Measurements from ENCODE around the gene TMEM132A.

The TMEM132A gene

DNA sequence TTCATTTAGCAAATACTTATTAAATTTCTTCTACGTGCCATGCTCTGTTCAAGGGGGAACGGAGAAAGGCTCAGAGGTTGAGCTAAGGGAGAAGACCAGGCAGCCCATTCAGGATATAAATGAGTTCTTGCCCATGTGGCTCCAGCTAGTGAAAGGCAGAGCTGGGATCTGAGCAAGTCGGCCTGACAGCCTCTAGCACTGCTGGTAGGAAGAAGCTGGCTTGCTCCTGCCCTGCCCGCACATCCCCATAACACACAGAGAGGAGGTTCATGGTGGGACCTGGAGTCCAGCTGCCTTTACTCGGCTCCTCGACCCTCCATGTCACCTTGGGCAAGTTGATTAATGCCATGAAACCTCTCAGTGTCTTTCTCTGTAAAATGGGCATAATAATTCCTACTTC is 25.8 kb downstream of the TMEM132A start:
- Mint-ChIP-seq H3K4me3 (peak overlapping the region; percentile 7 to 21), H3K9me3 (no peaks in the 10 kb centered on the region), H3K27me3 (peaks cover 8% of the 10 kb centered on the region), H3K27ac (no peak overlapping the region), H3K4me1 (peaks cover 34% of the 10 kb centered on the region)
- no peak for DNase-seq
- ATAC-seq = no peak

DNA sequence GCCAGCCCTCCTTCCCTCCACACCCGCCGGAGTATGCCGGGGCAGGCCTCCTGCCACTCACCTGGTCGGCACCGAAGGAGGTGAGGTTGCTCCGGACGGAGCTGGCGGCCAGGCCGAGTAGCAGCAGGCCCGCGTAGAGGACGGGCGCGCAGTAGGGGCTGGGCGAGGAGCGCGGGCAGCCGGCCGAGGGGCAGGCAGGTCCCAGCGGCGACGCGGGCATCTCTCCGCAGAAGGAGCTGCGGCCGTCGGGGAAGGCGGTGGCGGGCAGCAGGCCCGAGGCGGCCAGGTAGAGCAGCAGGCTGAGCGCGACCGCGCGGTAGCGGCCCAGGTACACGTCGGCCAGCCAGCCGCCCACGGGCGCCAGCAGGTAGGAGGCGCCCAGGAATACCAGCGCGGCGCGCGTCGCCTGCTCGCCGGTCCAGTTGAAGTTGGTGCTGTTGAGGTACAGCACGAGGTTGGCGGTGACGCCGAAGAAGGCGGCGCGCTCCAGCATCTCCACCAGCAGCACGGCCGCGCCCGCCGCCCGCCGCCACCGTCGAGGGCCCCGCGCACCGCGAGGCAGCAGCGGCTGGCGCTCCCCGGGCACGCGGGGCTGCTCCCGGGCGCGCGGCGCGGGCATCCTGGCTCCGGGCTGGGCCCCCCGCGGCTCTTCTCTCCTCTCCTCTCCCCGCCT is 26.8 kb downstream of the TMEM132A start:
- peak in 1 of 2 donors; percentile 38 for DNase-seq
- Mint-ChIP-seq H3K9me3 (no peaks in the 10 kb centered on the region), H3K4me1 (peaks cover 34% of the 10 kb centered on the region), H3K27me3 (peaks cover 8% of the 10 kb centered on the region), H3K27ac (no peak overlapping the region), H3K4me3 (peak overlapping the region; percentile 83 to 87)
- peak; percentile 55 for ATAC-seq

DNA sequence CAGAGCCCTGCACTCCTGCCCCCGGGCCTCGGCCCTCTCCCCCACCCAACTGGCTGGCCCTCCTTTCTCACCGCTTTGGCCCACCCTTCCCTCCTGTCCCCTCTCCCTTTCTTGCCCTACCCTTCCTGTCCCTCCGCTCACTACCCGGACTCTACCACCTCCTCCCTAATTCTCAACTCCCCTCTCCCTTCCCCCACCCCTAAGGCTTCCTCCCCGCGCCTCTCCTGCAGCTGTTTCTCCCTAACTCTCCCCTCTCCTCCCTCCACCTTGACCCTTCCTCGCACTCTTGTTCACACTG is 27.3 kb downstream of the TMEM132A start:
- DNase-seq (no peak), ATAC-seq (no peak)
- peak overlapping the region; percentile 71 to 96 for H3K27ac Mint-ChIP-seq
- H3K27me3 Mint-ChIP-seq = peaks cover 8% of the 10 kb centered on the region
- H3K9me3 Mint-ChIP-seq = no peaks in the 10 kb centered on the region
- peaks cover 34% of the 10 kb centered on the region for H3K4me1 Mint-ChIP-seq
- peak overlapping the region; percentile 83 to 87 for H3K4me3 Mint-ChIP-seq

DNA sequence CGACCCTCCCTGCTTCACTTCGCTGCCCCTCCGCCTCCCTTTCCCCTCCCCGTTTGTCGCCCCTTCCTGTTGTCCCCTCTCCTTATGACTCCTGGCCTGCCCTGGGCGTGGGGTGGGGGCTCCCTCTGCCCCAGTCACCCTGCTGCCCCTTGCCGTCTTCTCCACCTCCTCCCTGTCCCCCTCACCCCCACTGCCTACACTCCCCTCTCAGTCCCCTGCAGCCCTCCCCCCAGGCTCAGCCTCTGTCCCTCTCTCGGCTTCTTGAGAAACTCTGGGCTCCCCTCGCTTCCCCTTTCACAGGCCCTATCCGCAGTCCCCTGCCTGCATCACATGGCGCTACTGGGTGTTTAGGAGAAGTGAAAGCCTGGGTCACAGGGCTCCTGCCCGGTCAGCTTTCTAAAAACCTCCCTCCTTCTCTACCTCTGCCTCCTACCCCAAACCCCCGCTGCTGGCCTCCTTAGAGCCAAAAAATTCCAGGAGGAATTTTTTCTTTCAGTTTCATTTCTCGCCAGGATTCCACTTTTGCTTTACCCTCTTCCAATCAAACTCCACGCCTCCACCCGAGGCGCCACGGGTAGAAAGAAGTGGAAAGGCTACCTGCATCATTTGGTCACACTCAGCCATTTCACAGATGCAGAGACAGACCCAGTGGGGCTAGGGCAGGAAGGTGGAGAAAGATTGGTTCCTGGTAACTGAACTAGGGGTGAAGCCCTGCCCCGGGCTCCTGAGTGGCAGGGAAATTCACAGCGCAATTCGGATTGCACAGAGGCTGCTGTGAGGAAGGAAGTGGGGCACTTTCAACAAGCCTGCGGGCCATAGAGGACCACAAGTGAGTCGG is 27.9 kb downstream of the TMEM132A start, which contains the start of gene SLC15A3:
Gene SLC15A3 (minus strand): TSS at position 273 of the 838 bp plus-strand sequence. CDS start 625 bp downstream, outside the sequence.
- ATAC-seq (peak; percentile 84), DNase-seq (peak; percentile 39 to 51)
- H3K9me3 Mint-ChIP-seq = no peaks in the 10 kb centered on the region
- peak within 1 kb of the TSS; percentile 83 to 87 for H3K4me3 Mint-ChIP-seq
- peaks cover 34% of the 10 kb centered on the region for H3K4me1 Mint-ChIP-seq
- peaks cover 8% of the 10 kb centered on the region for H3K27me3 Mint-ChIP-seq
- peak within 1 kb of the TSS; percentile 81 to 96 for H3K27ac Mint-ChIP-seq

DNA sequence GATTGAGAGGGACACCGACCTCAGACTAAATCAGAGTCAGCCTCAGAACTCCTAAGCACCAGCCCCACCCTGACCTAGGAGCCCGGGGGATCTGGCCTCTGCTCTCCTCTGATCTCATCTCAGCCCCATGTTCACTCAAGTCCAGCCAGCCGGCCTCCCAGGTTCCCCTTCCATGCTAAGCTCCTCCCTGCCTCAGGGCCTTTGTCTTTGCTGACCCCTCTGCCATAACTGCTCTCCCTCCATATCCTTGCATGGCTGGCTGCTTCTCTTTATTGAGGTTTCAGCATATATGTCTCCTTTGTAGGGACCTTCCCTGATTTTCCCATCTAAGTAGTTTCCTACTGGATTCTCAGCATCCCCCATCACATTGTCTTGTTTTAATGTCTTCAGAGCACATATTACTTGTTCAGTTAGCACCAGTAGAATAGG is 28.5 kb downstream of the TMEM132A start:
- Mint-ChIP-seq H3K27me3 (peaks cover 8% of the 10 kb centered on the region), H3K27ac (peak overlapping the region in 1 of 2 donors; percentile 81), H3K9me3 (no peaks in the 10 kb centered on the region), H3K4me1 (peaks cover 34% of the 10 kb centered on the region), H3K4me3 (peak overlapping the region; percentile 83 to 87)
- DNase-seq (no peak), ATAC-seq (no peak)

DNA sequence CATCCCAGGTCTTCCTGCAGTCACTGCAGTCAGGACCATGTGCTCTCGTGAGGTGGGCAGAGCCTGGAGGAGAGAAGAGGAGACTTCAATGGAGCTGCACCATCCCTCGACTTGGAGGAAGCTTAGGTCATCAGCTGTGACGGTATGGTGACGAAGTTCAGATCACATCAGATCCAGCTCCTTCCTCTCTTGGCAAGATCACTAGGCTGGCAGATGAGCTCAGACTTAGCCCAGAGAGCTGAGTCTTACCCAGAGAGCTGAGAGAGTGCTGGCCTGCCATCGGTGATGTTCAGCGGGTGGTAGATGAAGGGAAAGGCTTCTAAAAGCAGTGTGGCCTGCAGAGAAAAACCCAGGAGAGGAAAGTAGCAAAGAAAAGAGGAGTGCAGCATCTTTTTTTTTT is 29.5 kb downstream of the TMEM132A start:
- Mint-ChIP-seq H3K27me3 (peaks cover 8% of the 10 kb centered on the region), H3K9me3 (no peaks in the 10 kb centered on the region), H3K4me1 (peaks cover 30% of the 10 kb centered on the region), H3K4me3 (no peak overlapping the region), H3K27ac (peak overlapping the region in 1 of 2 donors; percentile 11)
- ATAC-seq = no peak
- no peak for DNase-seq

DNA sequence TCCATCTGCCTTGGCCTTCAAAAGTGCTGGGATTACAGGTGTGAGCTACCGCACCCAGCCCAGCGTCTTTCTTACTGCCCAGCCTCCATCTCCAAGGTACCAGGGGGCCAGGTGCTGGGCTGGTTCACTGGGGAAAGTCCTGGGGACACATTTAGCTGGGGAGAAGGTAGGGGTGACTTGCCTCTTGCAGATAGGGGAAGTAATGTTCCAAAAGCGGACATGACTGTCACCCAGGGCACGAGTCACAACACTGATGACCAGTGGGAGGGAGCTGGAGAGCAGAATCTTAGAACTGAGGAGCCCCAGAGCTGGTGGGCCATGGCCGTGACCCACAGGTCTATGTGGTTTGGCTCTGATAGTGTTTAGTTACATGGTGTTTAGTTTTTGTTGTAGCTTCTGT is 30.2 kb downstream of the TMEM132A start:
- DNase-seq (no peak), ATAC-seq (no peak)
- H3K9me3 Mint-ChIP-seq = no peaks in the 10 kb centered on the region
- peaks cover 8% of the 10 kb centered on the region for H3K27me3 Mint-ChIP-seq
- no peak overlapping the region for H3K4me3 Mint-ChIP-seq
- H3K4me1 Mint-ChIP-seq = peaks cover 23% of the 10 kb centered on the region
- H3K27ac Mint-ChIP-seq = no peak overlapping the region

DNA sequence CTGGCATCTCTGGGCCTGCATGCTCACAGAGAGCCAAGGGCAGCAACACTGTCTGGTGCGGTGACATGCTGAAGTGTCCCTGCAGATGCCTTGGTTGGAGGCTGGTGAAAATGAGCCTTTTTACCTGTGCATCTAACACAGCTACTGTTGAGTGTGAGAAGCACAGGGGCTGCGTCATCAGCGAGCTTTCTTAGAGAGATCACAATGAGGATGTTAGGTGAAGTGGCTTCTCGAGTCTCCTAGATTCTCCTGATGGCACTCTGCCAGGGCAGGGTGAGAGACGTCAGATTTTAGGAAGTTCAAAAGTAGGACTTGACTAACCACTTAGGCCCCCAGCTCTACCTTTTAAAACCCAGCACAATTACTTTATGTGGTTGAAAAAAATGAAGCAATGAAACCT is 31.3 kb downstream of the TMEM132A start:
- H3K9me3 Mint-ChIP-seq = no peaks in the 10 kb centered on the region
- DNase-seq (no peak), ATAC-seq (no peak)
- H3K4me3 Mint-ChIP-seq = no peak overlapping the region
- H3K4me1 Mint-ChIP-seq = peaks cover 17% of the 10 kb centered on the region
- H3K27me3 Mint-ChIP-seq = peaks cover 11% of the 10 kb centered on the region
- no peak overlapping the region for H3K27ac Mint-ChIP-seq

DNA sequence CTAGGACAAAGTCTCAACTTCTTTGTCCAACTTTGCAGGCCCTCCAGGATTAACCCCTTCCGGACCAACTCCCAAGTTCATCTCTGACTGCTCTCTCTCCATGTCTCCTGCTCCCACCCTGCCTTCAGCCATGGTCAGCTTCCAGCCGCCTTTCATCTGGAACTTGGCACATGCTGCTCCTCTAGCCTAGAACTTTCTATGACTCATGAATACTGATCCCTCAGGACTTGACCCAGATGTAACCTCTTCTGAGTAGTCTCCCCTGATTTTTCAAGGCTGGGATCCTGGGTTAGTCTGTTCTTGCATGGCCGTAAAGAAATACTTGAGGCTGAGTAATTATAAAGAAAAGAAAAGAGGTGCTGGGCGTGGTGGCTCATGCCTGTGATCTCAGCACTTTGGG is 32.9 kb downstream of the TMEM132A start:
- Mint-ChIP-seq H3K27ac (no peak overlapping the region), H3K4me1 (peaks cover 9% of the 10 kb centered on the region), H3K4me3 (no peak overlapping the region), H3K9me3 (no peaks in the 10 kb centered on the region), H3K27me3 (peaks cover 18% of the 10 kb centered on the region)
- no peak for ATAC-seq
- no peak for DNase-seq

DNA sequence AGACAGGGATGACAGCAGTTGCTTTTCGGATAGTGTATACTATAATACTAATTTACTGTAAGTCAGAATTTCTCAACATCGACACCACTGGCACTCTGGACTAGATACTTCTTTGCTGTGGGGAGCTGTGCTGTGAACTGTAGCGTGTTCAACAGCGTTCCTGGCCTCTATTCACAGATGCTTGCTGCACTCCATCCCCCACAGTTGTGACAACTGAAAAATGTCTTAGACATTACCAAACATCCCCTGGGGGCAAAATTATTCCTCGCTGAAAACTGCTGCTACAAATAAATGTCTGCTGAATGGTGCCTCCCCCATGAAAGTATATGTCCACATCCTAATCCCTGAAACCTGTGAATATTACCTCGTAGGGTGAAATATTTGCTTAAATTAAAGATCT is 35.2 kb downstream of the TMEM132A start:
- Mint-ChIP-seq H3K4me3 (no peak overlapping the region), H3K9me3 (no peaks in the 10 kb centered on the region), H3K4me1 (no peaks in the 10 kb centered on the region), H3K27me3 (peaks cover 11% of the 10 kb centered on the region), H3K27ac (no peak overlapping the region)
- DNase-seq (no peak), ATAC-seq (no peak)

DNA sequence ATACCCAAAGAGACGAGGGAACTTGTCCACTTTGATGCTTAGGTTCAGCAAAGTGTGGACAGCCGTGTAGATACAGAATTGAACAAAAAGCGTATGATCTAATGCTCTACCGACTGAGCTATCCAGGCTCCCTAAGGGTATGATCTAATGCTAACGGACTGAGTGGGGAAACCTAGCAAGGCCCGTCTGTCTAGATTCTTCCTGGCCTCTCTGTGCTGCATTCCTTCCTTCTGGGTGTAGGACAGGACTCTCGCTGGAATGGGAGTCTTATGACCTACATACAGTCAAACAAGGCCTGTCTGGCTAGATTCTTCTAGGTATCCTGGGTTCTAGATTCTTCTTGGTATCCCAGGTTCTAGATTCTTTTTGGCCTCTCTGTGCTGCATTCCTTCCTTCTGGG is 36.1 kb downstream of the TMEM132A start:
- Mint-ChIP-seq H3K4me3 (no peak overlapping the region), H3K4me1 (no peaks in the 10 kb centered on the region), H3K9me3 (no peaks in the 10 kb centered on the region), H3K27ac (no peak overlapping the region), H3K27me3 (peaks cover 11% of the 10 kb centered on the region)
- no peak for DNase-seq
- ATAC-seq = no peak

DNA sequence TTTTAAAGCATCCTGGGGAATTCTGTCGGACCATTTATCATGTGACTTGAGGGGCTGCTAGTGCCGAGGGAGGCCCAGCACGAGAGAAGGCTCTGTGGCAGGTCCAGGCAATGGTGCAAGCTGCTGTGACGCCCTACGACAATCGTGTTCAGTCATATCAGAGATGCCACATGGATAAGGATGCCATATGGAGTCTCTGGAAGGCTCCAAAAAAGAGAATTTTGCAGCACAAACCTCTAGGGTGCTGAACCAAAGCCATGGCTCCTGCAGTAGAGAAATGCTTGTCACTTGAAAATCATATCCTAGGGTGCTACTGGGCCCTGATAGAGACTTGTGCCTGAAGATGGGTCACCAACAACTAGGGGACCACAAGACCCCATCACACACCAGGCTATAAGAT is 40.5 kb downstream of the TMEM132A start:
- no peaks in the 10 kb centered on the region for H3K4me1 Mint-ChIP-seq
- DNase-seq = no peak
- no peak overlapping the region for H3K4me3 Mint-ChIP-seq
- peaks cover 0 to 7% of the 10 kb centered on the region in 2 donors for H3K9me3 Mint-ChIP-seq
- peaks cover 11% of the 10 kb centered on the region for H3K27me3 Mint-ChIP-seq
- no peak overlapping the region for H3K27ac Mint-ChIP-seq
- ATAC-seq = no peak

DNA sequence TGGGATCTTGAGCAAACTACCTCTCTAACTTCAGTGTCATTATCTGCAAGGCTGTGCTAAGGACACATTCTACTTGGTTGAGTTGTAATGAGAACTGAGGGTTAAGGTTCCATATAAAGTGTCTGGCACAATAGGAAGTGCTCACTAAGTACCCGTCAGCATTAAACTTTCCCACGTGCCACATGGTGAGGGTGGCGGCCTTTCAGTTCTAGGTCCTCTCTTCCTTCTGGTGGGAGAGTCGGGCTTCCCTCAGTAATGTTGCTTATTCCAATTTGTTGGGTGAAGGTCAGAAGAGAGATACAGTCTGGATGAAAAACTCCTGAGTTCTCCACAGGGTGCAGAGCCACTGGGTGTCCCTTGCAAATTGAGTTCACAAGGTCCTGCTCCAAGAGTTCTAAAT is 42.6 kb downstream of the TMEM132A start:
- Mint-ChIP-seq H3K27ac (no peak overlapping the region), H3K27me3 (no peaks in the 10 kb centered on the region), H3K4me3 (no peak overlapping the region), H3K9me3 (peaks cover 0 to 7% of the 10 kb centered on the region in 2 donors), H3K4me1 (peaks cover 18% of the 10 kb centered on the region)
- no peak for DNase-seq
- no peak for ATAC-seq

DNA sequence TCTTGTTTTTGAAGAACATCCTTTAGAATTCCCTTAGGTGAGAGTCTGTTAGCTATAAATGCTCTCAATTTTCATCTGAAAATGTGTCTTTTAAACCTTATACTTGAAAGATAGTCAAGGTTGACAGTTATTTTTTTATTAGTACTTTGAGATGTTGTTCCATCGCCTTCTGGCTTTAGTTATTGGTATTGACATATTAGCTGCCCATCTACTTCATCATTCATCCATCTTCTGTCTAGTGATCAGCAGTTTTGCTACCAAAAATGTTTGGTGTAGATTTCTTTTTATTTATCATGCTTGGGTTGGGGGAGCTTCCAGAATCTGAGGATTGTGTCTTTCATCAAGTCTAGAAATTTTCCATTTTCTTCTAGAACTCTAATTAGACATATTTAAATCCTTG is 44.0 kb downstream of the TMEM132A start:
- H3K4me3 Mint-ChIP-seq = no peak overlapping the region
- no peak overlapping the region for H3K27ac Mint-ChIP-seq
- ATAC-seq (no peak), DNase-seq (no peak)
- H3K27me3 Mint-ChIP-seq = no peaks in the 10 kb centered on the region
- peaks cover 18% of the 10 kb centered on the region for H3K4me1 Mint-ChIP-seq
- H3K9me3 Mint-ChIP-seq = peaks cover 0 to 7% of the 10 kb centered on the region in 2 donors

DNA sequence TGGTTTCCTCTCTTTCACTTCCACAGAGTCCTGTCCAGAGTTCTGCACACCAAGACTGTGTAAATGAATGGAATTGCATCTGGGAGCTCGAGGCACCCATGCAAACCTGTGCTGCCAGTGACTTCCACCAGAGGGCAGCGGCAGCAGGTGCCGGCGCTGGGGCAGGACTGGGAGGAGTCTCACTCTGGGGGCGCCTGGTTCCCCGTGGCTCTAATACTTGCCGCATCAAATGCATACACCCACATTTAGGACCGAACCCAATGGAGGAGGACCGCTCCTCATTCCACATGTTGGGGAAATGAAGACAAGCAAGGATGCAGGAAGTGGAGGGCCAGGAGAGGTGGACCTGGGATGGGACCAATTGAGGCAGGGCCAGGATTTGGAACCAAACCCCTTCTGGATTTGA is 46.1 kb downstream of the TMEM132A start:
- Mint-ChIP-seq H3K27ac (peak overlapping the region in 1 of 2 donors; percentile 70), H3K9me3 (peaks cover 0 to 7% of the 10 kb centered on the region in 2 donors), H3K4me3 (peak overlapping the region; percentile 90 to 91), H3K27me3 (no peaks in the 10 kb centered on the region), H3K4me1 (peaks cover 37% of the 10 kb centered on the region)
- DNase-seq (peak; percentile 77 to 82), ATAC-seq (peak; percentile 65)

DNA sequence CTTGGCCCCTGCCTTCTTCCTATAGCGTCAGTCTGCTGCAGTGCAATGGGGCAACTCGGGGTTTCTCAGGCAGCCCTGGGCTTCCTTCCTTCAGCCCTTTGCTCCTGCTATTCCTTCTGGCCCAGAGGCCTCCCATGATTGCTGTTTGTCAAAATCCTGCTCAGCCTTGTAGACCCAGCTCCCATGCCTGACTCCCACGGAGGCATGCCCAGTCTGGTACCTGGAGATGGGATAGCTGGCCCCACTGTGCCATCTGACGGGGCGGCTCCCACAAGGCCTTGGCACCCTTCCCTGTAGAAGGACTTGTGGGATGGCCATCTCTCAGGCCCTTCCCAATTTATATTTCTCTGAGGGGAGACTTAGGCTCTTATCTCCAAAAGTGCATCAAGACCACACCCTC is 46.6 kb downstream of the TMEM132A start:
- no peak for DNase-seq

More for the DNA sequence above, 46.6 kb downstream of the TMEM132A start:
- ATAC-seq = no peak
- Mint-ChIP-seq H3K4me1 (peaks cover 39% of the 10 kb centered on the region), H3K27me3 (no peaks in the 10 kb centered on the region), H3K27ac (peak overlapping the region in 1 of 2 donors; percentile 99), H3K9me3 (peaks cover 0 to 7% of the 10 kb centered on the region in 2 donors), H3K4me3 (peak overlapping the region; percentile 90 to 91)

All from stimulated activated naive CD8-positive, alpha-beta T cell treated with anti-CD3 and anti-CD28 coated beads, Interleukin-15, amount 100 ng/mL, for 72 hours (primary cell).